HEK293T (cell line): ENCODE results near the gene BRAP.
"Not testable (repeated sequence)": the region's sequence is repeated elsewhere in the genome, so short reads cannot be mapped to it uniquely, and the experiment has no call there.

Source experiments
- BHLHE40 ChIP-seq: fragments of 450-650 bp; IDR thresholded peaks from 2 replicates; pipeline ENCODE4 v1.6.1; 2016; ENCODE audit warnings: mild to moderate bottlenecking, moderate library complexity, borderline replicate concordance
- CTBP1 ChIP-seq: fragments of 450-650 bp; IDR thresholded peaks from 2 replicates; pipeline ENCODE4 v1.6.1; 2016; ENCODE audit warnings: borderline replicate concordance
- FOXK2 ChIP-seq: fragments of 450-650 bp; IDR thresholded peaks from 2 replicates; pipeline ENCODE4 v1.6.1; 2016; ENCODE audit warnings: mild to moderate bottlenecking
- FOXM1 ChIP-seq: fragments of 450-650 bp; IDR thresholded peaks from 2 replicates; pipeline ENCODE4 v1.6.1; 2017; ENCODE audit warnings: mild to moderate bottlenecking, borderline replicate concordance
- HDGF ChIP-seq: fragments of 450-650 bp; IDR thresholded peaks from 2 replicates; pipeline ENCODE4 v1.6.1; 2017; ENCODE audit warnings: antibody characterized with exemption, borderline replicate concordance
- NFRKB ChIP-seq: fragments of 450-650 bp; IDR thresholded peaks from 2 replicates; pipeline ENCODE4 v1.6.1; 2016; ENCODE audit warnings: mild to moderate bottlenecking, moderate library complexity
- SP1 ChIP-seq: fragments of 450-650 bp; IDR thresholded peaks from 2 replicates; pipeline ENCODE4 v1.6.1; 2017
- ZNF384 ChIP-seq: fragments of 450-650 bp; IDR thresholded peaks from 2 replicates; pipeline ENCODE4 v1.6.1; 2016
- TF ChIP-seq, protein P1 (sequence below): fragments of 450-650 bp; IDR thresholded peaks from 2 replicates; pipeline ENCODE4 v1.6.1; 2016

DNA sequence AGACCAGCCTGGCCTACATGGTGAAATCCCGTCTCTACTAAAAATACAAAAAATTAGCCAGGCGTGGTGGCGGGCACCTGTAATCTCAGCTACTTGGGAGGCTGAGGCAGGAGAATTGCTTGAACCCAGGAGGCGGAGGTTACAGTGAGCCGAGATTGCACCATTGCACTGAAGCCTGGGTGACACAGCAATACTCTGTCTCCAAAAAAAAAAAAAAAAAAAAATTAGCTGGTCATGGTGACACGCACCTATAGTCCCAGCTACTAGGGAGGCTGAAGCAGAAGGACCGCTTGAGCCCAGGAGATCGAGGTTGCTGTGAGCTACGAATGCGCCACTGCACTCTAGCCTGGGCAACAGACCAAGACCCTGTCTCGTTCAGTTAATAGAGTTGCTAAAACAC lies 82.9 kb downstream of the BRAP start:
- not testable (repeated sequence) for TF ChIP-seq BHLHE40, FOXM1, SP1, NFRKB, ZNF384, CTBP1, HDGF, FOXK2
- TF ChIP-seq, protein P1, sequence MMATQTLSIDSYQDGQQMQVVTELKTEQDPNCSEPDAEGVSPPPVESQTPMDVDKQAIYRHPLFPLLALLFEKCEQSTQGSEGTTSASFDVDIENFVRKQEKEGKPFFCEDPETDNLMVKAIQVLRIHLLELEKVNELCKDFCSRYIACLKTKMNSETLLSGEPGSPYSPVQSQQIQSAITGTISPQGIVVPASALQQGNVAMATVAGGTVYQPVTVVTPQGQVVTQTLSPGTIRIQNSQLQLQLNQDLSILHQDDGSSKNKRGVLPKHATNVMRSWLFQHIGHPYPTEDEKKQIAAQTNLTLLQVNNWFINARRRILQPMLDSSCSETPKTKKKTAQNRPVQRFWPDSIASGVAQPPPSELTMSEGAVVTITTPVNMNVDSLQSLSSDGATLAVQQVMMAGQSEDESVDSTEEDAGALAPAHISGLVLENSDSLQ: not testable (repeated sequence)
